Measurements from ENCODE around the gene ALPK3. TPM values are rescaled to one million over a fixed set of nuclear protein-coding genes. Genes with fewer than 3 reads are reported as not detected.
A peak's percentile ranks its signal among the peaks of the same experiment; 100 is the strongest.

Gene ALPK3
- total RNA-seq, 1 donor from 2014 or later = 5.4 TPM

DNA sequence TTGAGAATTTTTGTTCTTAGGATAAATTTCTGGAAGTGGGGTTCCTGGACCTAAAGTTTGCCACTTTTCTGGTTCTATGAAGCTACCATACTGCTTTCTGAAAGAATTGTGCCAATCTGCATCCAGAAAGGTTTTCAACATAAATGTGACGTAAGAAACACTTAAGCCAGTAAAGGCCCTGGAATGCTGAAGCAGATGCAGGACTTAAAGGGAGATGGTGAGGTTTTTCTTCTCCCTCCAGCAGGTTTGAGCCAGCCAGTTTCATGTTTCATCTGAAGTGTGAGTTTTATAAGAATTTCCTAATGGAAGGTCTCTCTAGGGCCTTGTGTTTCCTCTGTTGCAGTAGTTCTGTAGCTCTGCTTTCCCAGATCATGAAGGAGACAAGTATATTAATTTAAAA lies 35.7 kb upstream of the ALPK3 start:
- Histone ChIP-seq H3K27ac (no peak overlapping the region), H3K36me3 (no peaks in the 10 kb centered on the region), H3K9ac (no peak overlapping the region), H3K9me3 (ENCODE audit: low read depth) (no peaks in the 10 kb centered on the region), H2AFZ (replicated peaks) (no peak overlapping the region), H3K27me3 (no peaks in the 10 kb centered on the region), H3K4me1 (no peaks in the 10 kb centered on the region), H3K4me3 (no peak overlapping the region), H3K4me2 (no peak overlapping the region), H4K20me1 (ENCODE audit: low read depth) (peaks cover 14% of the 10 kb centered on the region), H3K79me2 (ENCODE audit: low read depth) (peaks cover 47% of the 10 kb centered on the region), H3F3A (ENCODE audit: low read depth) (no peaks in the 10 kb centered on the region)
- H3K9me3 Mint-ChIP-seq = no peaks in the 10 kb centered on the region
- peaks cover 2% of the 10 kb centered on the region for H3K4me1 Mint-ChIP-seq
- TF ChIP-seq, protein P1, sequence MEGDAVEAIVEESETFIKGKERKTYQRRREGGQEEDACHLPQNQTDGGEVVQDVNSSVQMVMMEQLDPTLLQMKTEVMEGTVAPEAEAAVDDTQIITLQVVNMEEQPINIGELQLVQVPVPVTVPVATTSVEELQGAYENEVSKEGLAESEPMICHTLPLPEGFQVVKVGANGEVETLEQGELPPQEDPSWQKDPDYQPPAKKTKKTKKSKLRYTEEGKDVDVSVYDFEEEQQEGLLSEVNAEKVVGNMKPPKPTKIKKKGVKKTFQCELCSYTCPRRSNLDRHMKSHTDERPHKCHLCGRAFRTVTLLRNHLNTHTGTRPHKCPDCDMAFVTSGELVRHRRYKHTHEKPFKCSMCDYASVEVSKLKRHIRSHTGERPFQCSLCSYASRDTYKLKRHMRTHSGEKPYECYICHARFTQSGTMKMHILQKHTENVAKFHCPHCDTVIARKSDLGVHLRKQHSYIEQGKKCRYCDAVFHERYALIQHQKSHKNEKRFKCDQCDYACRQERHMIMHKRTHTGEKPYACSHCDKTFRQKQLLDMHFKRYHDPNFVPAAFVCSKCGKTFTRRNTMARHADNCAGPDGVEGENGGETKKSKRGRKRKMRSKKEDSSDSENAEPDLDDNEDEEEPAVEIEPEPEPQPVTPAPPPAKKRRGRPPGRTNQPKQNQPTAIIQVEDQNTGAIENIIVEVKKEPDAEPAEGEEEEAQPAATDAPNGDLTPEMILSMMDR (IDR thresholded peaks at IDR 0.05) = no peak
- TF ChIP-seq EZH2phosphoT487 (IDR thresholded peaks at IDR 0.05) (no peak), EZH2 (IDR thresholded peaks at IDR 0.05) (no peak)
- H3K4me3 Mint-ChIP-seq = no peak overlapping the region
- peaks cover 31% of the 10 kb centered on the region for H3K36me3 Mint-ChIP-seq
- H3K27me3 Mint-ChIP-seq (ENCODE audit: insufficient read depth, low read depth) = no peaks in the 10 kb centered on the region
- H3K27ac Mint-ChIP-seq = no peak overlapping the region
- no peak for DNase-seq (ENCODE audit: low spot score)

DNA sequence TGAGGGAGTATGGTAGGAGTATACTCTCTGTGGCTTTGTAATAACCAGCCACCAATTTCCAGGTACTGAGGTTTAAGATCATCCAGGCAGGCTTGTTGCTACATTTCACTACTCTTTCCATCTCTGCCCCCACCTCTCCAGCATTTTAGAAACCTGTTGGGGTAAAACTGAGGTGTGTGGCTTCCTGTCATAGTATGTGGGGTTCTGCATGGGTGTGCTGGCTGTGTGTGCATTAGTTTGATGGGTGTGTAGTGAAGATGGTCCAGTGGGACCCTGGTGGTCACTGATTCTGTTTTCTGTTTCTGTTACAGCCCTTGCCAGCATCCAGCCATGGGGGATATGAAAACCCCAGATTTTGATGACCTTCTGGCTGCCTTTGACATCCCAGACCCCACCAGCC lies 34.8 kb upstream of the ALPK3 start:
- H3K79me2 ChIP-seq (ENCODE audit: low read depth) = peaks cover 46% of the 10 kb centered on the region
- Mint-ChIP-seq H3K27ac (no peak overlapping the region), H3K36me3 (peaks cover 33% of the 10 kb centered on the region)

DNA sequence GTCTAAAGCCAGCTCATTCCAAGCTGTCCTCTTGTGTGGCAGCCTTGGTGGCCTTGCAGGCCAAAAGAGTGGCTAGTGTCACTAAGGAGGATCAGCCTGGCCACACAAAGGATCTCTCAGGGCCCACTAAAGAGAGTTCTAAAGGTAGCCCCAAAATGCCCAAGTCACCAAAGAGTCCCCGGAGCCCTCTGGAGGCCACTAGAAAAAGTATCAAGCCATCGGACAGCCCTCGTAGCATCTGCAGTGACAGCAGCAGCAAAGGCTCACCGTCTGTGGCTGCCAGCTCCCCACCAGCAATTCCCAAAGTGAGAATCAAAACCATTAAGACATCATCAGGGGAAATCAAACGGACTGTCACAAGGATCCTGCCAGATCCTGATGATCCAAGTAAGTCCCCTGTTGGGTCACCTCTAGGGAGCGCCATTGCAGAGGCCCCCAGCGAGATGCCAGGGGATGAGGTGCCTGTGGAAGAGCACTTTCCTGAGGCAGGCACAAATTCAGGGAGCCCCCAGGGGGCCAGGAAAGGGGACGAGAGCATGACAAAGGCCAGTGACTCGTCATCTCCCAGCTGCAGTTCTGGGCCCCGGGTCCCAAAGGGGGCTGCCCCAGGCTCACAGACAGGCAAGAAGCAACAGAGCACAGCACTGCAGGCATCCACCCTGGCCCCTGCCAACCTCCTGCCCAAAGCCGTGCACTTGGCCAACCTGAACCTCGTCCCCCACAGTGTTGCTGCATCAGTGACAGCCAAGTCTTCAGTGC lies 33.5 kb upstream of the ALPK3 start:
- Histone ChIP-seq H2AFZ (replicated peaks) (no peak overlapping the region), H3K4me2 (no peak overlapping the region), H4K20me1 (ENCODE audit: low read depth) (peaks cover 30% of the 10 kb centered on the region), H3K36me3 (no peaks in the 10 kb centered on the region), H3K9me3 (ENCODE audit: low read depth) (no peaks in the 10 kb centered on the region), H3K9ac (no peak overlapping the region), H3F3A (ENCODE audit: low read depth) (peaks cover 2% of the 10 kb centered on the region), H3K27ac (no peak overlapping the region), H3K79me2 (ENCODE audit: low read depth) (peaks cover 48% of the 10 kb centered on the region), H3K27me3 (no peaks in the 10 kb centered on the region), H3K4me1 (no peaks in the 10 kb centered on the region), H3K4me3 (no peak overlapping the region)
- TF ChIP-seq EZH2 (IDR thresholded peaks at IDR 0.05) = no peak
- TF ChIP-seq, protein P1 (IDR thresholded peaks at IDR 0.05) = peak; percentile 34
- no peaks in the 10 kb centered on the region for H3K9me3 Mint-ChIP-seq
- DNase-seq (ENCODE audit: low spot score) = no peak
- peaks cover 2% of the 10 kb centered on the region for H3K4me1 Mint-ChIP-seq
- peak overlapping the region; percentile 37 for H3K27ac Mint-ChIP-seq
- H3K36me3 Mint-ChIP-seq = peaks cover 33% of the 10 kb centered on the region
- H3K27me3 Mint-ChIP-seq (ENCODE audit: insufficient read depth, low read depth) = no peaks in the 10 kb centered on the region
- H3K4me3 Mint-ChIP-seq = no peak overlapping the region

More for the DNA sequence above, 34.8 kb upstream of the ALPK3 start:
- no peaks in the 10 kb centered on the region for H3K27me3 Mint-ChIP-seq (ENCODE audit: insufficient read depth, low read depth)
- DNase-seq (ENCODE audit: low spot score) = no peak
- Histone ChIP-seq H3K9ac (no peak overlapping the region), H4K20me1 (ENCODE audit: low read depth) (peaks cover 19% of the 10 kb centered on the region), H2AFZ (replicated peaks) (no peak overlapping the region), H3K36me3 (no peaks in the 10 kb centered on the region), H3K4me2 (no peak overlapping the region), H3F3A (ENCODE audit: low read depth) (no peaks in the 10 kb centered on the region), H3K4me1 (no peaks in the 10 kb centered on the region), H3K27me3 (no peaks in the 10 kb centered on the region), H3K4me3 (no peak overlapping the region), H3K27ac (no peak overlapping the region), H3K9me3 (ENCODE audit: low read depth) (no peaks in the 10 kb centered on the region)
- H3K4me3 Mint-ChIP-seq = no peak overlapping the region
- H3K4me1 Mint-ChIP-seq = peaks cover 2% of the 10 kb centered on the region
- TF ChIP-seq, protein P1 (IDR thresholded peaks at IDR 0.05) = no peak
- TF ChIP-seq EZH2 (IDR thresholded peaks at IDR 0.05) (no peak), EZH2phosphoT487 (IDR thresholded peaks at IDR 0.05) (no peak)
- H3K9me3 Mint-ChIP-seq = no peaks in the 10 kb centered on the region

Data from neural progenitor cell (in vitro differentiated cells).